ENCODE measurements around the gene TC2N.
"Not testable (repeated sequence)": the region's sequence is repeated elsewhere in the genome, so short reads cannot be mapped to it uniquely, and the experiment has no call there.

The TC2N gene

DNA sequence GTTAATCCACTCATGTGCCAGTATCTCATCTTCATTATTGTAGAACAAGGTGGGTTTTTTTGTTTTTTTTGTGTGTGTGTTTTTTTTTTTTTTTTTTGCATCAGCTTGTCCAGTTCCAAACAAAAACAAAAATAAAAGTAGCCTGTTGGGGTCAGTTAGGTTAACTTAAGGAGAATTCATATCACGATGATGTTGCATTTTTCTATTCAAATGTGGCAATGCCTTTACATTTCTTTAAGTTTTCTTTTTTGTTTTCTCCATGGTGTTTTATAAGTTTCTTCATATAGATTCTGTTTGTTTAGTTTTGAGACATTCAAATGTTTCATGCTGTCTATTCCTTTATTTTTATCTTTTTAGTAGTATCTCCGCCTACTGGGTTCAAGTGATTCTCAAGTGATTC lies 119.3 kb downstream of the TC2N start:
- Mint-ChIP-seq H3K4me1 (no peaks in the 10 kb centered on the region), H3K4me3 (no peak overlapping the region), H3K9me3 (no peaks in the 10 kb centered on the region), H3K36me3 (no peaks in the 10 kb centered on the region), H3K27ac (no peak overlapping the region), H3K27me3 (peaks cover 54% of the 10 kb centered on the region)
- no peak for ATAC-seq

DNA sequence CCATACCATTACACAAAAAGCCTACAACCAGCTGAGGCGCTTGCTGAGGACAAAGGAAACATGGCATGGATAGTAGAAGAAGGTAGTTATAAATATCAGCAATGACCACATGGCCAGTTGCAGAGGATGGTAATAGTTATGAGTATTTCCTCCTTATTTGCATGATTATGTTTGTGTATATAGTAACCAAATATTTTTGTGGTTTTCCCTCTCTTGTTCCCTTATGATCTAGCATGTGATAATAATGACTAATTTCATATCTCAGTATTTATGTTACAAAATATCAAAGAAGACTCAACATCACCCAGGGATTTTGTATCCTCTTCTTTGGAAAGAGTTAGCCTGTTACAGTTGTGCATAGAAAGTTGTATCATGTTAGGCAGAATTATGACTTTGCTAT lies 122.0 kb downstream of the TC2N start:
- H3K9me3 Mint-ChIP-seq, result no peaks in the 10 kb centered on the region
- H3K27ac Mint-ChIP-seq, result no peak overlapping the region
- no peaks in the 10 kb centered on the region for H3K4me1 Mint-ChIP-seq
- H3K4me3 Mint-ChIP-seq, result no peak overlapping the region
- no peak for ATAC-seq
- H3K27me3 Mint-ChIP-seq, result peaks cover 29% of the 10 kb centered on the region
- H3K36me3 Mint-ChIP-seq, result no peaks in the 10 kb centered on the region

DNA sequence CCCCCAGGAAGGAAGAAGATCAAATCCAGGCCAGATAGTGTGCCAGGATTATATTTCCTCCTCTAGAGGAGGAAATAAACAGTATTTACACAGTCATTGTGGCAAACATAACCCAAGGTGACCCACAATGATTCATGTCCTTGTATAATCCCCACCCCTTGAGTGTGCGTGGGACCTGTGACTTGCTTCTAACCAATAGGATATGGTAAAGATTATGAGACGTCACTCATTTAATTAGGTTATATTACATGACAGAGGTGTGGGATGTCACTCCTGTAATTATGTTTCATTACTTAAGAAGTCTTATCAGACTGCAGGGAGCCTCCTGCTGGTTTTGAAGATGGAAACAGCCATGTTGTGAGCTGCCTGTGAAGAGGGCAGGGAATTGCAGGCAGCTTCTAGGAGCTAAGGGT lies 123.3 kb downstream of the TC2N start:
- H3K27me3 Mint-ChIP-seq, result peaks cover 16% of the 10 kb centered on the region
- H3K36me3 Mint-ChIP-seq, result no peaks in the 10 kb centered on the region
- ATAC-seq, result no peak
- H3K4me3 Mint-ChIP-seq, result no peak overlapping the region
- no peaks in the 10 kb centered on the region for H3K4me1 Mint-ChIP-seq
- H3K9me3 Mint-ChIP-seq, result peaks cover 3% of the 10 kb centered on the region
- H3K27ac Mint-ChIP-seq, result no peak overlapping the region

DNA sequence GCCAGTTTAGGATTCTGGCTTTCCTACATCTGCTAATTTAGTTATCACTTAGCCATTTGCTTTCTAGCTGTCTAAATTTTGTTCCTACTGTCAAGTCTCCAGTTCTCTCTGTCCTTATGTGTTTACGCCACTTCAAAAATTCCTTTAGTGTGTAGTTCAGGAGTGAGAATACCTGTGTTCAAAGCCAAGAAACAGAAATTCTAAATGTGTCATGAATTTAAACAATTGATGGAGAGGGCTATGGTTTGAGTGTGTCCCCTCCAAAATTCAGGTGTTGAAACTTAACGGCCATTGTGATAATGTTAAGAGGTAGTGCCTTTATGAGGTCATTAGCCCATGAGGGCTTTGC lies 124.1 kb downstream of the TC2N start:
- Mint-ChIP-seq H3K9me3 (peaks cover 3% of the 10 kb centered on the region), H3K36me3 (no peaks in the 10 kb centered on the region), H3K27ac (no peak overlapping the region), H3K4me3 (no peak overlapping the region), H3K4me1 (no peaks in the 10 kb centered on the region), H3K27me3 (peaks cover 12% of the 10 kb centered on the region)
- no peak for ATAC-seq

DNA sequence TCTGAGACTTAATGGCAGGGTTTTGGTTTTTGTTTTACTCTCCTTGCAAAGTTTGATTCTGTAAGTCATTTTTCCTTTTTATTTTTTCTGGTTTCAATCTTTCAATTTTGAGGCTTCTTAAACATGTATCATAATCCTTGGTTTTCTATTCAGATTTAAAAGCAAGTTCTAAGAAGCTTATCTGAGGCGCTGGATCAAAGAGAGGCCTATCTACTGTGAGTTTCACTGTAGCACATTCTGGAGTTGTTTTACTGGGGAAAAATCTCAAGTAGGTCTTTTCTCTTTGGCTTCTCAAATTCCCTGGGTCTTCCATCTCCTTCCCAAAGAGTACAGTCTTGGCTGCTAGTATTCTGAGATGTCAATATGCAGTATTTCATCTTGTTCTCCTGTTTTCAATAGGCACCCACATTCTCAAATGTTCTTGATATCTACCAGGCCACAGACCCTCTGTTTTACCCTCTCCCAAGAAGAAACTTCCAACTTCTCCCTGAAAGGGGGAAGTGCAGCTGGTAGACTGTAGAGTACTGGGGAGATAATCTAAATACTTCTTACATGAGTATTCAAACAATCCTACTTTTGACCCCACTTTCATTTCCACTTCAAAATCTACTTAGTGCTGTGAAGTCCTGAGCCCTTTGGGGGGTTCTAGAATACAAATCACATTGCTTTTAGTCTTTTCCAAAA lies 124.6 kb downstream of the TC2N start:
- Mint-ChIP-seq H3K27me3 (peaks cover 12% of the 10 kb centered on the region), H3K36me3 (no peaks in the 10 kb centered on the region), H3K4me3 (no peak overlapping the region), H3K9me3 (peaks cover 3% of the 10 kb centered on the region), H3K4me1 (no peaks in the 10 kb centered on the region), H3K27ac (no peak overlapping the region)
- ATAC-seq, result no peak

DNA sequence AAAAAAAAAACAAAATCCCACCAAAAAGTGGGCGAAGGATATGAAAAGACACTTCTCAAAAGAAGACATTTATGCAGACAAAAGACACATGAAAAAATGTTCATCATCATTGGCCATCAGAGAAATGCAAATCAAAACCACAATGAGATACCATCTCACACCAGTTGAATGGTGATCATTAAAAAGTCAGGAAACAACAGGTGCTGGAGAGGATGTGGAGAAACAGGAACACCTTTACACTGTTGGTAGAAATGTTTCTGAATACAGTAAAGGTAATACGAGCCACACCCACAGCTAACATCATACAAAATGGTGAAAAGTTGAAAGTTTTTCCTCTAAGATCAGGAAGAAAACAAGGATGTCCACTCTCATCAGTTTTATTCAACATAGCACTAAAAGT lies 127.5 kb downstream of the TC2N start:
- not testable (repeated sequence) for H3K4me1 Mint-ChIP-seq, H3K36me3 Mint-ChIP-seq, H3K4me3 Mint-ChIP-seq, ATAC-seq, H3K27ac Mint-ChIP-seq, H3K9me3 Mint-ChIP-seq
- H3K27me3 Mint-ChIP-seq, result peaks cover 35% of the 10 kb centered on the region

DNA sequence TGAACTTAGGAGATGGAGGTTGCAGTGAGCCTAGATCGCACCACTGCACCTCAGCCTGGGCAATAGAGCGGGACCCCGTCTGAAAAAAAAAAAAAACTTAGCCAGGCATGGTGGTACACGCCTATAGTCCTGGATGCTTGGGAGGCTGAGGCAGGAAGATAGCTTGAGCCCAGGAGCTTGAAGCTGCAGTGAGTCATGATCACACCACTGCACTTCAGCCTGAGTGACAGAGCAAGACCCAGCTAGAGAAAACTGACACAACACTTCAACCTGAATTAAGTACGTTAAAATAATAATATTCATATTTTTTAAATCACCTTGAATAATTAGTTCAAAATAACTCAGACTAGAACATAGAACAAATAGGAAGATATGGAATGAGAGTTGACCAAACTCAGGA lies 129.7 kb downstream of the TC2N start:
- Mint-ChIP-seq H3K4me3 (no peak overlapping the region), H3K9me3 (peaks cover 3% of the 10 kb centered on the region), H3K36me3 (no peaks in the 10 kb centered on the region), H3K27ac (no peak overlapping the region), H3K4me1 (no peaks in the 10 kb centered on the region), H3K27me3 (peaks cover 41% of the 10 kb centered on the region)
- no peak for ATAC-seq

DNA sequence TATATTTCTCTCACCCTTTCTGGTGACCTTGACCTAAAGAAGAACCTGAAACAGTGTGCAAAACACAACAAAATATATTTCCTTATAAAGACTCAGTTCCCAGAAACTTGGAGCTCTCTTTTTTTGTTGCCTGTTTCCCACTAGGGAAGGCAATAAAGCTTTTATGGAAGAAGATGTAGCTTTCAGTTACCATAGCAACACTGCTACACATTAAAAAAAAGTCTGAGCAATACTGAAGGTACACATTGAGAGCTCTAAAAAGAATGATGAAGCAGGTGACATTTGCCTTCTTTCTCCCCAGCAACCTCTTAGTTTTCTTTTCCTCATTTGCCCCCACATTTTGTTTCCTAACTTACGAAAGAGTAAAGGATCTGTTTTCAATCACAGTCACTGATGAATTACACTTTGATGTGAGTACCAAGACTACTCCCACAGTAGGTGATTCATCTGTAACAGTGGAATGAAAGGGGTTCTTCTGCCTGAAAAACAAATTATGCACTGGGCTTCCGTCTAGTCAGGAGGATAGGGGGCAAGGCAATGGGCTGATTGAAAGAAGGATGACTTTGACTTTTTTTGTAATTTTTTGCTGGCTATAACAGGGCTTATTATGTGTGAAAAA lies 134.4 kb downstream of the TC2N start:
- Mint-ChIP-seq H3K4me3 (no peak overlapping the region), H3K36me3 (no peaks in the 10 kb centered on the region), H3K9me3 (no peaks in the 10 kb centered on the region), H3K27ac (no peak overlapping the region), H3K27me3 (peaks cover 36% of the 10 kb centered on the region), H3K4me1 (no peaks in the 10 kb centered on the region)
- no peak for ATAC-seq

DNA sequence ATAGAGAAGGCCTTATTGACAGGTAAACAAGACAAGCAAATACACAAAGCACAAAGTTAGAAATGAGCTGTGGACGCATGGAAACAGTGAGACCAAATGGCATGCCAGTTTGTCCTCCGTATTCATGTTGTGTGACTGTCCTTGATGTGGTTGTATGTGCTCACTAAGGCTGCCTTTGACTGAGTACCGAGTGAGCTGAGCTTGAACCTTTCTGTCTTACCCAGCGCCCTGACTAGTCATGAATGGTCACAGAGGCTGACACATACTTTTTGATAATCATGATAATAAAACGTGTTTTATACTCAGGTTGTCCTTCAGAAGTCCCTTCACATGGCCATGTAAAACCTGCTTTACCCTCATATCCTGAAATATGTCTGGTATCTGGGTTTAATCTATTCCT lies 134.9 kb downstream of the TC2N start:
- Mint-ChIP-seq H3K4me3 (no peak overlapping the region), H3K27ac (no peak overlapping the region), H3K27me3 (peaks cover 30% of the 10 kb centered on the region), H3K4me1 (no peaks in the 10 kb centered on the region), H3K36me3 (no peaks in the 10 kb centered on the region), H3K9me3 (no peaks in the 10 kb centered on the region)
- ATAC-seq, result no peak

DNA sequence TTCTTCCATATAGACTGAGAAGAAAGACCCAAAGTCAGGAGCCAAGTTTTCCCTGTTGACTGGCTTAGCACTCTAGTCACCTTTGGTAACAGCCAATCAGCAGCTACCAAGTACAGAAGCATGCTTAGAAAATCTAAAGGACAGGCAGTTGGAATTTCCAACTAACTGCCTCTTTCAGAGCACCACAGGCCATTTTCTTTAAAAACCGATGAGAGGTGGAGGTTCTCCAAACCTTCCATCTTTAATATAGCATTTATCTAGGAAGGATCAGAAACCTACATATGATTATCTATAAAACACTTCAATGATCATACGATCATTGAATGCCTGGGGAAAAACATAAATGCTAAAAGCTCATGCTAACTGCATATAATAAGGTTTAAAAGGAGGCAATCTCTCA lies 135.3 kb downstream of the TC2N start, which contains the start of gene CATSPERB:
Gene CATSPERB (minus strand): TSS at position 101 of the 400 bp plus-strand sequence. CDS start 2,607 bp downstream, outside the sequence.
- Mint-ChIP-seq H3K27ac (no peak within 1 kb of the TSS), H3K36me3 (no peaks in the 10 kb centered on the region), H3K9me3 (no peaks in the 10 kb centered on the region), H3K4me3 (no peak within 1 kb of the TSS), H3K27me3 (peaks cover 26% of the 10 kb centered on the region), H3K4me1 (no peaks in the 10 kb centered on the region)
- ATAC-seq, result no peak

DNA sequence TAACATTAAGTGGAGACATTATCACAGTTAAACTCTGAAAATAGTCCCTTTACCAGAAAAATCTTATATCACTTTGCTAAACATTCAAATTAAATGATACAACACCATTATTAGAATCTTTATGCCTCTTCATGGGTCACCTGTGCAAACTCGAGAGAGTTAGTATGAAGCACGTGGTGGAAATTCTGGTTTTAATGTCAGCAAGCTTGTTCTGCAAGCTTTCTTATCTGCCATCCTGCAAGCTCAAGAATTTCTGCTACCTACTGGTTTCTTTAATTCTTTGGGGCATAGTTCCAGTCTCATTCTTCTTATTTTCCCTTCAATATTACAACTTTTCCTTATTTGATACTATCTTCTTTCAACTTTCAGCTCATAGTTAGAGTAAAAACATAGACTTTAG lies 136.3 kb downstream of the TC2N start:
- no peak for ATAC-seq
- Mint-ChIP-seq H3K4me1 (no peaks in the 10 kb centered on the region), H3K4me3 (no peak overlapping the region), H3K27ac (no peak overlapping the region), H3K36me3 (no peaks in the 10 kb centered on the region), H3K27me3 (peaks cover 16% of the 10 kb centered on the region), H3K9me3 (no peaks in the 10 kb centered on the region)

DNA sequence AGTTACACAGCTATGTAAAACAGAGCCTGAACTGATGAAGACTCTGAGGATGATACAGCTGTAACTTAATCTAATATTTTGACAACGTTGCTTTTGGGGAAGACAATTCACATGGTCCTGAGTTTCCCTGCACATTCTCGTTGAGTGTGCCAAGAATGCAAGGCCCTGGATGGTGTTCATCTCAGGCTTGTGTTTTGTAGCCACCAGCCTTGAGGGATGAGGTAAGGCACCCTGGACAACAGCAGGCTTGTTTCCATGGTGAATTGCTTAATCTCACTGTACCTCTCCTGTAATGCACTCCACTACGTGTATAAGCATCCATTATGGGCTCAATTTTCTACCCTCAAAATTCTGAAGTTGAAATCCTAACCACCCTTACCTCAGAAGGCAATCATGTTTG lies 137.6 kb downstream of the TC2N start:
- Mint-ChIP-seq H3K4me3 (no peak overlapping the region), H3K9me3 (no peaks in the 10 kb centered on the region), H3K36me3 (no peaks in the 10 kb centered on the region), H3K27me3 (peaks cover 5% of the 10 kb centered on the region), H3K27ac (no peak overlapping the region), H3K4me1 (no peaks in the 10 kb centered on the region)
- no peak for ATAC-seq

Data from stimulated activated memory B cell treated with anti-CD40 and anti-IgM and Interleukin-4, amounts not matched to agents 10 μg/mL and 1 μg/mL and 100 μg/mL, for 72 hours (primary cell).